Activated naive CD8-positive, alpha-beta T cell treated with anti-CD3 and anti-CD28 coated beads, Interleukin-2, amount 50 U/mL, for 24 hours (primary cell): ENCODE results near the gene ARIH1.
"Not testable (repeated sequence)": the region's sequence is repeated elsewhere in the genome, so short reads cannot be mapped to it uniquely, and the experiment has no call there.

Experiments used
- ATAC-seq: fragments of 150-1000 bp; cut with Tn5 transposase; one replicate; pipeline ENCODE4 v1.10.0; 2021
- DNase-seq: peaks from one replicate; pipeline ENCODE4 v3.0.0; 2021
- H3K27ac Mint-ChIP-seq: one replicate; pipeline ENCODE4 v1.8.0; 2021; ENCODE audit warnings: mild to moderate bottlenecking, mixed read lengths
- H3K27me3 Mint-ChIP-seq: one replicate; pipeline ENCODE4 v1.8.0; 2021; ENCODE audit warnings: mixed read lengths
- H3K36me3 Mint-ChIP-seq: one replicate; pipeline ENCODE4 v1.8.0; 2021; ENCODE audit warnings: low read depth, mixed read lengths
- H3K4me1 Mint-ChIP-seq: one replicate; pipeline ENCODE4 v1.8.0; 2021; ENCODE audit warnings: mixed read lengths
- H3K4me3 Mint-ChIP-seq: one replicate; pipeline ENCODE4 v1.8.0; 2021; ENCODE audit warnings: mild to moderate bottlenecking, moderate library complexity, mixed read lengths
- H3K9me3 Mint-ChIP-seq: one replicate; pipeline ENCODE4 v1.8.0; 2021; ENCODE audit warnings: mixed read lengths

The ARIH1 gene, protein sequence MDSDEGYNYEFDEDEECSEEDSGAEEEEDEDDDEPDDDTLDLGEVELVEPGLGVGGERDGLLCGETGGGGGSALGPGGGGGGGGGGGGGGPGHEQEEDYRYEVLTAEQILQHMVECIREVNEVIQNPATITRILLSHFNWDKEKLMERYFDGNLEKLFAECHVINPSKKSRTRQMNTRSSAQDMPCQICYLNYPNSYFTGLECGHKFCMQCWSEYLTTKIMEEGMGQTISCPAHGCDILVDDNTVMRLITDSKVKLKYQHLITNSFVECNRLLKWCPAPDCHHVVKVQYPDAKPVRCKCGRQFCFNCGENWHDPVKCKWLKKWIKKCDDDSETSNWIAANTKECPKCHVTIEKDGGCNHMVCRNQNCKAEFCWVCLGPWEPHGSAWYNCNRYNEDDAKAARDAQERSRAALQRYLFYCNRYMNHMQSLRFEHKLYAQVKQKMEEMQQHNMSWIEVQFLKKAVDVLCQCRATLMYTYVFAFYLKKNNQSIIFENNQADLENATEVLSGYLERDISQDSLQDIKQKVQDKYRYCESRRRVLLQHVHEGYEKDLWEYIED

DNA sequence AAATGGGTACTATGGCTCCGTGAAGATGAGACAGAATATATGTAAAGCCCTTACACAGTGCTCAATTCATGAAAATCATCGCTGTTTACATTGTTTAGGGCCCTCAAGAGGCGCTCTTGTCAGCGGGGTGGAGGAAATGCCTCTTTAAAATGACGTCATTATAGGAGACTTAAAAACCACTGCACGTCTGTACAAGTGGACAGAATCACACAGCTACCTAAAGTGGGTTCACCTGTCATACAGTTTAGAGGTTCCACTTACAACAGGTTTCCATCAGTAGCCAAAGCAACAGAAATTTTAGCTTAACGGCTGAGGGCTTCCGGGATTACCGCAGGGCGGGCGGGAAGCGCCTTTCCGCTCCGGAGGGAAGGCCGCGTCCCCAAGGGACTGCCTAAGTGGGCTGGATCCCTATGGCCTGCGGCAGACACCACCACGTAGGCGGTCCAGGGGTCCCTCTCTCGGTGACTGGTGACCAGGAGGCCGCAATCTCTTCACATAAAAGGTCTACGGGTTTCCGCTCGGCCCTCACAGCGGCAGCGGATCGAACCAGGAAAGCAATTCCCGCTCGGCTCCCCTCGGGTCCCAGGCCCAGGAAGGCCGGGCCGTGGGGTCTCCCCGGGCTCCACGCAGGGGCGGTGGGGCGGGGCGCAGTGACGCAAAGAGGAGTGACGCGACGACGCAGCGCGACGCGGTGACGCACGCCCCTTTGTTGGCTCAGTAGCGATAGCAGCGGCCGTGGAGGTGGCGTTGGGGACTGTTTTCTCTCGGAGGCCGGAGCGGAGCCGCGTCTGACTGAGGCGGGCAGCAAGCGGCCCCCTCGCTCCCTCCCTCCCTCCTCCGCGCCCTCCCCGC is at the start of gene ARIH1:
Gene ARIH1, plus strand, starts transcription at position 717 of the 852 bp plus-strand sequence. CDS start 310 bp downstream, outside the sequence.
- Mint-ChIP-seq H3K4me3 (peak within 1 kb of the TSS; percentile 91), H3K9me3 (no peaks in the 10 kb centered on the region), H3K4me1 (peaks cover 44% of the 10 kb centered on the region), H3K27ac (peak within 1 kb of the TSS; percentile 78), H3K27me3 (no peaks in the 10 kb centered on the region), H3K36me3 (peaks cover 30% of the 10 kb centered on the region)
- ATAC-seq: peak; percentile 91
- DNase-seq: peak; percentile 97

DNA sequence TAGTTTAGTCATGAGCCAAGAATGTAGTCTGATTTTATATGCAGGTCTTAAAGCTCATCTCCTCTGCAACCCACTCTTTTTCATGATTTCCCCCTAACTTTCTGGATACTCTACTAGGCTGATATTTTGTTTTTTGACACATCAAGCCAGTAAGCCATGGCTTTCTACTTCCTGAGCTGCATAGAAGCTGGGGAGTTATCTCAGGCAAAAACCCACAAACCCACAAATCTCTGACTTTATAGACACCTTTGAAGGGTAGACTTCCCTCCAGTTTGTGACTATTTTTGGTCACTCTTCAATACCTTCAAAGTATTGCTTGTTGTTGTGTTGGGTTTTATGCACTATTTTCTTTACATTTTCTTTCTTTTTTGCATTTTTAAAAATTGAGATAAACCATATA is 47.4 kb upstream of the ARIH1 start:
- ATAC-seq: no peak
- Mint-ChIP-seq H3K4me3 (no peak overlapping the region), H3K27me3 (no peaks in the 10 kb centered on the region), H3K9me3 (peaks cover 23% of the 10 kb centered on the region), H3K27ac (no peak overlapping the region), H3K4me1 (no peaks in the 10 kb centered on the region), H3K36me3 (peaks cover 2% of the 10 kb centered on the region)
- DNase-seq: no peak

DNA sequence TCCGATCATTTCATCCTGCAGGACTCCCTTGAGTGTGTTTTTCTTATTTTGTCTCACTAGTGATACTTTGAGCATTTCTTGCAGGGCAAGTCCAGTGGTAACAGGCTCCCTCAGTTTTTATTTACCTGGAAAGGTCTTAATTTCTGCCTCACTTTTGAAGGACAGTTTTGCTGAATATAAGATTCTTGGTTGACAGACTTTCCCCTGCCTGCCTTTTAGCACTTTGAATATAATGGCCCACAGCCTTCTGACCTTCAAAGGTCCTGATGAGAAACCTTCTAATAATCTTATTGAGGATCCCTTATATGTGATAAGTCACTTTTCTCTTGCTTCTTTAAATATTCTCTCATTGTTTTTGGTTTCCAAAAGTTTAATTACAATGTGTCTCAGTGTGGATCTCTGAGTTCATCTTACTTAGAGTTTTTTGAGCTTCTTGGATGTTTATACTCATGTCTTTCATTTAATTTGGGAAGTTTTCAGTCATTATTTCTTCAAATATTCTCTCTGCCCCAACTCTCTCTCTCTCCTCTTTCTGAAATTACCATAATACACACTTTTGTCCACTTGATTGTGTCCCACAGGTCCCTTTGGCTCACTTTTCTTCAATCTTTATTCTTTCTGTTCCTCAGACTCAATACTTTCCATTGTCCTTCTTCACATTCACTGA is 36.3 kb upstream of the ARIH1 start:
- H3K36me3 Mint-ChIP-seq: peaks cover 6% of the 10 kb centered on the region
- no peaks in the 10 kb centered on the region for H3K4me1 Mint-ChIP-seq
- no peak overlapping the region for H3K4me3 Mint-ChIP-seq
- H3K27me3 Mint-ChIP-seq: peaks cover 30% of the 10 kb centered on the region
- peaks cover 15% of the 10 kb centered on the region for H3K9me3 Mint-ChIP-seq
- ATAC-seq (no peak), DNase-seq (no peak)
- no peak overlapping the region for H3K27ac Mint-ChIP-seq

DNA sequence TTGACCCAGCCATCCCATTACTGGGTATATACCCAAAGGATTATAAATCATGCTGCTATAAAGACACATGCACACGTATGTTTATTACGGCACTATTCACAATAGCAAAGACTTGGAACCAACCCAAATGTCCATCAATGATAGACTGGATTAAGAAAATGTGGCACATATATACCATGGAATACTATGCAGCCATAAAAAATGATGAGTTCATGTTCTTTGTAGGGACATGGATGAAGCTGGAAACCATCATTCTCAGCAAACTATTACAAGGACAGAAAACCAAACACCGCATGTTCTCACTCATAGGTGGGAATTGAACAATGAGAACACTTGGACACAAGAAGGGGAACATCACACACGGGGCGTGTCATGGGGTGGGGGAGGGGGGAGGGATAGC is 31.3 kb upstream of the ARIH1 start:
- H3K9me3 Mint-ChIP-seq, H3K27ac Mint-ChIP-seq, DNase-seq: not testable (repeated sequence)

DNA sequence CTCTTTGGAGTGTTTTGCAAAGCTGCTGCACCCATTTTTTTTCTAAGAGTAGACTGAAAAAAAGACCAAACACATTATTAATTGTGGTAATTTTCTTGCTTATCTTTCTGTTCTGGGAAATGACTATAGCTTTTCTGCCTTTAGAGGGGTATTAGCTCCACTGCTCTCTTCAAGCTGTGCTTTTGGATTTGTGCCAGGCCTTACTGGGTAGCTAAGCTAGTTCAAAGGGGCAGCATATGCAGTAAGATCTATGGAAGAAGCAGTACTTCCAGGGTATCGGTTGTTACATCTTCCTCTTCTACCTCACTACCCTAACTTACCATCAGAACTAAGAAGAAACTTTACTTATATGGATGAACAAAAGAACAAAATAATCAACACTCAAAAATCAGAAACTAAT is 28.7 kb upstream of the ARIH1 start:
- no peak for DNase-seq
- H3K27me3 Mint-ChIP-seq: peaks cover 21% of the 10 kb centered on the region
- H3K4me1 Mint-ChIP-seq: no peaks in the 10 kb centered on the region
- H3K36me3 Mint-ChIP-seq: no peaks in the 10 kb centered on the region
- H3K4me3 Mint-ChIP-seq: no peak overlapping the region
- H3K27ac Mint-ChIP-seq: no peak overlapping the region
- H3K9me3 Mint-ChIP-seq: no peaks in the 10 kb centered on the region
- no peak for ATAC-seq

More for the DNA sequence above, 31.3 kb upstream of the ARIH1 start:
- H3K4me3 Mint-ChIP-seq, H3K4me1 Mint-ChIP-seq, ATAC-seq, H3K36me3 Mint-ChIP-seq: not testable (repeated sequence)
- H3K27me3 Mint-ChIP-seq: peaks cover 22% of the 10 kb centered on the region

DNA sequence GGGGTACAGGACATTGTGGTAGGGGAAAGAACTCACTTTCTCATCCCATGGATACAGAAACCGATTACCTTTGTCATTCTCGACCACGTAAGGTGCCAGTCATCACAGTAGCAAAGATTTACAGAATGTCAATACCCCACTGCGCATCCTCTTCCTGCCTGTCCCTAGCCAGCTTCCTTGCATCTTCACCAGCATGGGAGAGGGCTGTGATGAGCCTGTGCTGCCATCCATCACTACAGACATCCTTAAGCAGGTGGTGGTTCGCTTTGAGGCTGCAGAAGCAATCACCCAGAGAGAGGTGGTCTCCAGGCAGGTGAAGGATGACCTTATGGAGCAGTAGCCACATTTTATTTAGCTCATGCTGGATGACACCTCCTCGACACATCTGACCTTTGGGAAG is 23.3 kb upstream of the ARIH1 start:
- ATAC-seq: no peak
- Mint-ChIP-seq H3K4me1 (no peaks in the 10 kb centered on the region), H3K4me3 (no peak overlapping the region), H3K27me3 (peaks cover 5% of the 10 kb centered on the region), H3K36me3 (no peaks in the 10 kb centered on the region), H3K9me3 (no peaks in the 10 kb centered on the region), H3K27ac (no peak overlapping the region)
- no peak for DNase-seq

DNA sequence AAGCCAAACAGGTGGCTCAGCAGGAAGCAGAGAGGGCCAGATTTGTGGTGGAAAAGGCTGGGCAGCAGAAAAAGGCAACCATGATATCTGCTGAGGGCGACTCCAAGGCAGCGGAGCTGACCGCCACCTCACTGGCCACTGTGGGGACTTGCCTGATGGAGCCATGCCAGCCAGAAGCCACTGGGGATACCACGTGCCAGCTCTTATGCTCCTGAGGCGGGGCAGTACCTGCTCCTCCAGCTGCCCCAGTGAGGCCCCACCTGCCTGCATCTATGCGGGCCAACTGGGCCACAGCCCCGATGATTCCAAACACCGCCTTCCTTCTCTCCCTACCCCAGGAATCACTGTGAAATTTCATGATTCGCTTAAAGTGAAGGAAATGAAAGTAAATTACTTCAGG is 22.9 kb upstream of the ARIH1 start:
- Mint-ChIP-seq H3K9me3 (no peaks in the 10 kb centered on the region), H3K36me3 (no peaks in the 10 kb centered on the region), H3K27ac (no peak overlapping the region), H3K27me3 (peaks cover 5% of the 10 kb centered on the region), H3K4me3 (no peak overlapping the region), H3K4me1 (no peaks in the 10 kb centered on the region)
- ATAC-seq (no peak), DNase-seq (no peak)

DNA sequence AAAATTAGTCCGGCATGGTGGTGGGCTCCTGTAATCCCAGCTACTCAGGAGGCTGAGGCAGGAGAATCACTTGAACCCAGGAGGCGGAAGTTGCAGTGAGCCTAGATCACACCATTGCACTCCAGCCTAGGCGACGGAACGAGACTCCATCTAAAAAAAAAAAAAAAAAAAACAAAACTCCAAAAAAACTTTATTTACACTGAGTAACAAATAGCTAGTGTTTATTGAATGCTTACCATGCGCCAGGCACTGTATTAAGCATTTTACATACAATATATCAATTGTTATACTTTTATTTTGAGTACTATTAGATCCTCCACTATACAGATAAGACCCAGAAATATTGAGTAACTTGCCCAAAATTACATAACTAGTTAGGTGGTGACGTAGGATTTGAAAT is 17.4 kb upstream of the ARIH1 start:
- Mint-ChIP-seq H3K36me3 (no peaks in the 10 kb centered on the region), H3K4me3 (no peak overlapping the region), H3K9me3 (no peaks in the 10 kb centered on the region), H3K4me1 (peaks cover 6% of the 10 kb centered on the region), H3K27ac (no peak overlapping the region), H3K27me3 (peaks cover 4% of the 10 kb centered on the region)
- DNase-seq (no peak), ATAC-seq (no peak)

DNA sequence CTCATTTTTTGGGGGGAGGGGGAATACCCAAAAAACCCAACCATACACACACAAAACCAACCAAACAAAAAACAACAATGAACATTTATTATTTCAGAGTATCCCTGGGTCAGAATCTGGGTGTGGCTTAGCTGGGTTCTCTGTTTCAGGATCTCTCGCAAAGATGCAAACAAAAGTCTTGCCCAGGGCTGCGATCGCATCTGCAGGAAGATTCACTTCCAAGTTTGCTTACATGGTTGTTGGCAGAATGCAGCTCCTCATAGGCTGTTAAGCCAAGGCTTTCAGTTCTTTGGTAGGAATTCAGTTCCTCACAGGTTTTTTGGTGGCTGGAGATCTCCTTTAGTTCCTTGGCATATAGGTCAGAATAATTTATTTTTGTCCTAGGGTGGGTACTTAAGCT is 13.7 kb upstream of the ARIH1 start:
- H3K27ac Mint-ChIP-seq: no peak overlapping the region
- H3K9me3 Mint-ChIP-seq: no peaks in the 10 kb centered on the region
- peaks cover 20% of the 10 kb centered on the region for H3K4me1 Mint-ChIP-seq
- DNase-seq (no peak), ATAC-seq (no peak)
- H3K36me3 Mint-ChIP-seq: no peaks in the 10 kb centered on the region
- H3K27me3 Mint-ChIP-seq: peaks cover 2% of the 10 kb centered on the region
- no peak overlapping the region for H3K4me3 Mint-ChIP-seq

DNA sequence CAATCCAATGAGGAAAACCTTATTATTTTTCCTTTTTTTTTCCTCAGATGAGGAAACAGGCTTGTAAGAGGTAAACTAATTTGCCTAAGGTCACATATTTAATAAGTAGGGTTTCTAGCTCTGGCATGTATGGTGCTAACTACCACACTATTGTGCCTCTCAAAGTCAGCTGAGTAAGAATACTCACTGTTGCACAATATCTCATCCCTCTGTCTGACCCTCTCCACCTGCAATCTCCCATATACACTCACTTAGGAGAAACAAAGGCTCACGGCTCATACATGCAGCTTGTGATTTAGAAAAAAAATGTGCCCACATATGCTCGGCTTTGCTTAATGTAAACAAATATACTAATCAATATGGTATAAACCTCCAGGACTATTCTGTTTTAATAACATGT is 10.4 kb upstream of the ARIH1 start:
- DNase-seq (no peak), ATAC-seq (no peak)
- no peak overlapping the region for H3K27ac Mint-ChIP-seq
- H3K9me3 Mint-ChIP-seq: no peaks in the 10 kb centered on the region
- H3K4me1 Mint-ChIP-seq: peaks cover 20% of the 10 kb centered on the region
- H3K27me3 Mint-ChIP-seq: no peaks in the 10 kb centered on the region
- no peaks in the 10 kb centered on the region for H3K36me3 Mint-ChIP-seq
- no peak overlapping the region for H3K4me3 Mint-ChIP-seq

DNA sequence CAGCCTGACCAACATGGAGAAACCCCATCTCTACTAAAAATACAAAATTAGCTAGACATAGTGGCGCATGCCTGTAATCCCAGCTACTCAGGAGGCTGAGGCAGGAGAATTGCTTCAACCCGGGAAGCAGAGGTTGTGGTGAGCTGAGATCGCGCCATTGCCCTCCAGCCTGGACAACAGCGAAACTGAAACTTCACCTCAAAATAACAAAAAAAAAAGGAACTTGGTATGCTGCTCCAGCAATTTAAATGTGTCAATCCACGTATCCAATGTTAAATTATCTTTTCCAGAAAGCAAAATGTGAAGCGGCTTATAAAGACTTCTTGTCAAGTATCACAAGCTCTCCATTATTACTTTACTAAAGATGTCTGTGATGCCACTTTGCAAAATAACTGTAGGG is 9.9 kb upstream of the ARIH1 start:
- DNase-seq (no peak), ATAC-seq (no peak)
- no peaks in the 10 kb centered on the region for H3K36me3 Mint-ChIP-seq
- H3K9me3 Mint-ChIP-seq: no peaks in the 10 kb centered on the region
- peaks cover 20% of the 10 kb centered on the region for H3K4me1 Mint-ChIP-seq
- H3K27ac Mint-ChIP-seq: no peak overlapping the region
- no peak overlapping the region for H3K4me3 Mint-ChIP-seq
- no peaks in the 10 kb centered on the region for H3K27me3 Mint-ChIP-seq

DNA sequence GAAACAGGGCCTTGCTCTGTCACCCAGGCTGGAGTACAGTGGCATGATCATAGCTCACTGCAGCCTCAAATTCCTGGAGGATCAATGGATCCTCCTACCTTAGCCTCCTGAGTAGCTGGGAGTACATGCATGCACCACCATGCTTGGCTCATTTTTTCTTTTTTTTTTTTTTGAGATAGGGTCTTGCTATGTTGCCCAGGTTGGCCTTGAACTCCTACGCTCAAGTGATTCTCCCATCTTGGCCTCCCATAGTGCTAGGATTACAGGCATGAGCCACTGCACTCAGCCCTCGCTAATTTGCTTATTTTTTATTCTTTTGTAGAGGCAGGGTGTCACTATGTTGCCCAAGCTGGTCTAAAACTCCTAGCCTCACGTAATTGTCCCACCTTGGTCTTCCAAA is 6.0 kb upstream of the ARIH1 start:
- Mint-ChIP-seq H3K27ac (no peak overlapping the region), H3K9me3 (no peaks in the 10 kb centered on the region), H3K4me1 (peaks cover 12% of the 10 kb centered on the region), H3K4me3 (no peak overlapping the region), H3K36me3 (no peaks in the 10 kb centered on the region), H3K27me3 (no peaks in the 10 kb centered on the region)
- ATAC-seq (no peak), DNase-seq (no peak)

DNA sequence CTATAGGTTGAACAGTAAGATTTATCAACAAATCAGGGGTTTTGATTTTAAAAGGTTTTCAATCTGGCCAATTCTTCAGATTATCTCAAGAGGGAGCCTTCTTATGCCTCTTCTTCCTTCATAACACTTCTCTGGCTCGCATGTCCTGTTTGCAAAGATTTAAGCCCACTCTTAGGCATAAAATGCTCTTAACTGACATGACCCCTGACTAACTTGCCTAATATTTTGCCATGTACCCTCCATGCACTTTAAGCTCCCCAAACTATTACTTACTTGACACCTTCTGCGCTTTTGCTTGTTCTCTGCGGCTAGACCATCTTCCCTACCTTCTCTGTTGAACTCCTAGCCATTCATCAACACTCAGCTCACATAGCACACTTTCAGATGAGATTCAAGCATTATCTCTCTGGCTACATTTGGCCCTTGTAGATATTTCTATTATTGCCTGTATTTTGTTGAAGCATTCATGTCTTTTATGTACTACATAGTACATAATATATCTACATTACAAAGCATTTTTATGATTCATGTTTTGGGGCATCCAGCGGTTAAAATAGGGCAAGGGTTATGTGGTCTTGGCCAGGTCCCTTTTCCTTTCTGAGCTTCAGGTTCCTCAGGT is 1.0 kb upstream of the ARIH1 start:
- no peak for DNase-seq
- Mint-ChIP-seq H3K27me3 (no peaks in the 10 kb centered on the region), H3K9me3 (no peaks in the 10 kb centered on the region), H3K4me1 (peaks cover 37% of the 10 kb centered on the region), H3K4me3 (peak overlapping the region; percentile 91), H3K27ac (peak overlapping the region; percentile 78), H3K36me3 (peaks cover 23% of the 10 kb centered on the region)
- ATAC-seq: no peak

DNA sequence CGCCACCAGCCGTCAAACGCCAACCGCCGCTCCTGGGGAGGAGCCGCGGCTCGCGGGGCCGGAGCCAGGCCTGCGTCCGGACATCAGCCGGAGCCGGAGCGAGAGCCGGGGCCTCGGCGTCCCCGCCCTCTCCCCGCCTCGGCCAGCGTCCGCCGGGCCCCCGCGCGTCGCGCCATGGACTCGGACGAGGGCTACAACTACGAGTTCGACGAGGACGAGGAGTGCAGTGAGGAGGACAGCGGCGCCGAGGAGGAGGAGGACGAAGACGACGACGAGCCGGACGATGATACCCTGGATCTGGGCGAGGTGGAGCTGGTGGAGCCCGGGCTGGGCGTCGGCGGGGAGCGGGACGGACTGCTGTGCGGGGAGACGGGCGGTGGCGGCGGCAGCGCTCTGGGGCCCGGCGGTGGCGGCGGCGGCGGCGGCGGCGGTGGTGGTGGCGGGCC is 359 bp downstream of the ARIH1 start:
- Mint-ChIP-seq H3K9me3 (no peaks in the 10 kb centered on the region), H3K4me3 (peak overlapping the region; percentile 91), H3K27ac (peak overlapping the region; percentile 78), H3K4me1 (peaks cover 49% of the 10 kb centered on the region), H3K36me3 (peaks cover 37% of the 10 kb centered on the region), H3K27me3 (no peaks in the 10 kb centered on the region)
- ATAC-seq (peak; percentile 13), DNase-seq (no peak)
